GM21515 (cell line): Measurements from ENCODE around the gene DLX5.

ENCODE experiments used
- ATAC-seq: cut with Tn5 transposase; IDR thresholded peaks from one replicate; pipeline ENCODE4 v1.9.1; 2021; ENCODE audit not compliant: unreplicated experiment

The DLX5 gene

GRCh38 chr7:96992192-96993005 lies 32.2 kb downstream of the DLX5 start:
- ATAC-seq, result no peak

- no peak for ATAC-seq
These were observed 33.0 kb downstream of the DLX5 start for GRCh38 chr7:96991546-96992191.

- ATAC-seq, result no peak
These were observed 34.7 kb downstream of the DLX5 start for GRCh38 chr7:96989859-96990317.

GRCh38 chr7:96989241-96989858 lies 35.3 kb downstream of the DLX5 start:
- ATAC-seq, result no peak

GRCh38 chr7:96987719-96988118 lies 36.9 kb downstream of the DLX5 start:
- ATAC-seq, result no peak

- ATAC-seq, result no peak
These were observed 37.7 kb downstream of the DLX5 start for GRCh38 chr7:96986901-96987300.

- no peak for ATAC-seq
These were observed 38.6 kb downstream of the DLX5 start for GRCh38 chr7:96985992-96986391.

GRCh38 chr7:96982586-96982985 lies 42.0 kb downstream of the DLX5 start:
- no peak for ATAC-seq

- ATAC-seq, result no peak
These were observed 44.9 kb downstream of the DLX5 start for GRCh38 chr7:96979551-96980276.

- no peak for ATAC-seq
These were observed 47.2 kb downstream of the DLX5 start for GRCh38 chr7:96977445-96977844.

GRCh38 chr7:96976106-96976505 lies 48.5 kb downstream of the DLX5 start:
- no peak for ATAC-seq

GRCh38 chr7:96973986-96974385 lies 50.6 kb downstream of the DLX5 start:
- ATAC-seq, result no peak

- no peak for ATAC-seq
These were observed 53.9 kb downstream of the DLX5 start for GRCh38 chr7:96970739-96971138.
